Activated gamma-delta T cell (primary cell): ENCODE data around the gene SCRN3.
"Not testable (repeated sequence)": the region's sequence is repeated elsewhere in the genome, so short reads cannot be mapped to it uniquely, and the experiment has no call there.

Experiments
- DNase-seq: peaks from one replicate; lab custom pipeline; 2025; lab: John Stamatoyannopoulos, UW

SCRN3 gene

GRCh38 chr2:174403628-174404027, 8.1 kb downstream of the SCRN3 start:
- no peak for DNase-seq

- not testable (repeated sequence) for DNase-seq
Measured at GRCh38 chr2:174410039-174410438, 14.5 kb downstream of the SCRN3 start.

GRCh38 chr2:174412256-174412655, 16.7 kb downstream of the SCRN3 start:
- DNase-seq: no peak

GRCh38 chr2:174428214-174428613, 32.7 kb downstream of the SCRN3 start:
- no peak for DNase-seq

- no peak for DNase-seq
Measured at GRCh38 chr2:174430066-174430465, 34.5 kb downstream of the SCRN3 start.

- no peak for DNase-seq
Measured at GRCh38 chr2:174431902-174432301, 36.4 kb downstream of the SCRN3 start.

GRCh38 chr2:174436351-174436750, 40.8 kb downstream of the SCRN3 start:
- no peak for DNase-seq

GRCh38 chr2:174438146-174438886, 42.8 kb downstream of the SCRN3 start:
- DNase-seq: no peak

GRCh38 chr2:174439323-174439722, 43.8 kb downstream of the SCRN3 start:
- no peak for DNase-seq

GRCh38 chr2:174439950-174440349, 44.4 kb downstream of the SCRN3 start:
- no peak for DNase-seq

GRCh38 chr2:174442546-174443510, 47.3 kb downstream of the SCRN3 start:
- no peak for DNase-seq

- no peak for DNase-seq
Measured at GRCh38 chr2:174444761-174445160, 49.2 kb downstream of the SCRN3 start.

- DNase-seq: no peak
Measured at GRCh38 chr2:174445248-174445647, 49.7 kb downstream of the SCRN3 start.

GRCh38 chr2:174446531-174446930, 51.0 kb downstream of the SCRN3 start:
- no peak for DNase-seq

- no peak for DNase-seq
Measured at GRCh38 chr2:174449033-174449432, 53.5 kb downstream of the SCRN3 start.

GRCh38 chr2:174450021-174450816, 54.7 kb downstream of the SCRN3 start:
- DNase-seq: no peak

- no peak for DNase-seq
Measured at GRCh38 chr2:174454566-174454965, 59.0 kb downstream of the SCRN3 start.

GRCh38 chr2:174461221-174461620, 65.7 kb downstream of the SCRN3 start:
- DNase-seq: no peak

- no peak for DNase-seq
Measured at GRCh38 chr2:174465327-174465726, 69.8 kb downstream of the SCRN3 start.

- no peak for DNase-seq
Measured at GRCh38 chr2:174473796-174474195, 78.3 kb downstream of the SCRN3 start.

- no peak for DNase-seq
Measured at GRCh38 chr2:174477759-174478158, 82.2 kb downstream of the SCRN3 start.
